ENCODE measurements around the gene FAIM2. TPM values are rescaled to one million over a fixed set of nuclear protein-coding genes. Genes with fewer than 3 reads are reported as not detected.
A peak's percentile ranks its signal among the peaks of the same experiment; 100 is the strongest.

Gene FAIM2
- total RNA-seq, 4 donors from 2014 or later, result 0.38 to 0.65 (median 0.56) TPM; not detected in 1

GRCh38 chr12:49943625-49943960 is 39.9 kb upstream of the FAIM2 start:
- H3K27me3 ChIP-seq, result no peaks in the 10 kb centered on the region
- WGBS, result 93% methylated on average over 1 of the region's 1 CpG
- peaks cover 10% of the 10 kb centered on the region for H3K4me1 ChIP-seq
- H3K9me3 ChIP-seq, result no peaks in the 10 kb centered on the region
- H3K36me3 ChIP-seq, result no peaks in the 10 kb centered on the region
- TF ChIP-seq EP300 (IDR thresholded peaks at IDR 0.05) (no peak), POLR2A (IDR thresholded peaks at IDR 0.05) (no peak), CTCF (IDR thresholded peaks at IDR 0.05) (no peak), POLR2AphosphoS5 (IDR thresholded peaks at IDR 0.05) (no peak)
- no peak for DNase-seq (ENCODE audit: low spot score in 2 of 2)
- peak overlapping the region; percentile 2 for H3K27ac ChIP-seq
- no peak overlapping the region for H3K4me3 ChIP-seq

DNA sequence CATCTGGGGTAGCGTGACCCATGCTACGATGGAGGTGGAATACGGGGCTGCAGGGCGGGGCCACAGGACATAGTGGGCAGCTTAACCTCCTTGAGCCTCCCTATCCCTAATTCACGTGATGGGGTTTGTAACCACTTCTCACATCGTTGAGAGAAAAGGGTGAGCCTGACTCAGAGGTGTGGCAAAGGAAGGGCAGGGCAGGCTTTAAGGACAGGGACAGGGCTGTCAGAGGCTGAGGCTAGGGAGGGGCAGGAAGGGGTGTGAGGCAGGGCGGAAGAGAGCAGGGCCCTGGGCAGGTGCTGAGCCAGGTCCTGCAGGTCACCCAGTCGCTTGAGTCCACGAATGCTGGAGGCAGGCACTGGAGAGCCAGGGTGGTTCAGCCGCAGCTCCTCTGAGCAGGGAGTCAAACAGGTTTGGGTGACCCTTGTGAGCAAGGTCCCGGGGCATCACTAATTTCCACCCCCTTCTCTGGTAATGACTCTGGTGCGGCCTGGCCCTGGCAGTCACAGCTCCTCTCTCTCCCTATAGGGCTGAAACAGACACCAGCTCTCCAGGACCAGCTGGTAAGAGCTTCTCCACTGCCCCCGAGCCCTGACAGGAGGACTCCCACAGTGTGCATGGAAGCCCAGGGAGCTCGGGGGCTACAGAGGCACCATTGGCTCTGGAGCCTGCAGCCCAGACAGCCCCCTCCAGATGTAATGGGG is 39.4 kb upstream of the FAIM2 start:
- no peaks in the 10 kb centered on the region for H3K9me3 ChIP-seq
- H3K36me3 ChIP-seq, result no peaks in the 10 kb centered on the region
- DNase-seq (ENCODE audit: low spot score in 2 of 2), result no peak
- no peak overlapping the region for H3K4me3 ChIP-seq
- H3K4me1 ChIP-seq, result peaks cover 10% of the 10 kb centered on the region
- TF ChIP-seq POLR2A (IDR thresholded peaks at IDR 0.05), result no peak
- TF ChIP-seq POLR2AphosphoS5 (IDR thresholded peaks at IDR 0.05), result no peak
- TF ChIP-seq EP300 (IDR thresholded peaks at IDR 0.05), result no peak
- no peak for TF ChIP-seq CTCF (IDR thresholded peaks at IDR 0.05)
- H3K27me3 ChIP-seq, result no peaks in the 10 kb centered on the region
- WGBS, result 62% methylated on average over 11 of the region's 14 CpGs
- peak overlapping the region; percentile 2 for H3K27ac ChIP-seq

GRCh38 chr12:49942512-49942893 is 38.8 kb upstream of the FAIM2 start:
- H3K9me3 ChIP-seq, result no peaks in the 10 kb centered on the region
- H3K4me1 ChIP-seq, result peaks cover 10% of the 10 kb centered on the region
- no peak overlapping the region for H3K27ac ChIP-seq
- TF ChIP-seq CTCF (IDR thresholded peaks at IDR 0.05), result no peak
- TF ChIP-seq EP300 (IDR thresholded peaks at IDR 0.05), result no peak
- no peak for TF ChIP-seq POLR2AphosphoS5 (IDR thresholded peaks at IDR 0.05)
- TF ChIP-seq POLR2A (IDR thresholded peaks at IDR 0.05), result no peak
- no peak overlapping the region for H3K4me3 ChIP-seq
- no peaks in the 10 kb centered on the region for H3K36me3 ChIP-seq
- 94% methylated on average over 3 of the region's 3 CpGs for WGBS
- no peak for DNase-seq (ENCODE audit: low spot score in 2 of 2)
- H3K27me3 ChIP-seq, result no peaks in the 10 kb centered on the region

- H3K4me1 ChIP-seq, result peaks cover 10% of the 10 kb centered on the region
- H3K27ac ChIP-seq, result no peak overlapping the region
- H3K9me3 ChIP-seq, result no peaks in the 10 kb centered on the region
- 78% methylated on average over 9 of the region's 13 CpGs for WGBS
- no peak for DNase-seq (ENCODE audit: low spot score in 2 of 2)
- H3K27me3 ChIP-seq, result no peaks in the 10 kb centered on the region
- no peak overlapping the region for H3K4me3 ChIP-seq
- no peaks in the 10 kb centered on the region for H3K36me3 ChIP-seq
- TF ChIP-seq POLR2A (IDR thresholded peaks at IDR 0.05), result no peak
- TF ChIP-seq EP300 (IDR thresholded peaks at IDR 0.05), result no peak
- TF ChIP-seq CTCF (IDR thresholded peaks at IDR 0.05), result no peak
- TF ChIP-seq POLR2AphosphoS5 (IDR thresholded peaks at IDR 0.05), result no peak
Measured at GRCh38 chr12:49941556-49942511, 38.1 kb upstream of the FAIM2 start.

GRCh38 chr12:49939707-49940106 is 36.0 kb upstream of the FAIM2 start:
- H3K27ac ChIP-seq, result no peak overlapping the region
- DNase-seq (ENCODE audit: low spot score in 2 of 2), result no peak
- H3K4me1 ChIP-seq, result no peaks in the 10 kb centered on the region
- H3K36me3 ChIP-seq, result no peaks in the 10 kb centered on the region
- no peaks in the 10 kb centered on the region for H3K27me3 ChIP-seq
- WGBS, result 83% methylated on average over 1 of the region's 1 CpG
- no peak overlapping the region for H3K4me3 ChIP-seq
- no peak for TF ChIP-seq CTCF (IDR thresholded peaks at IDR 0.05)
- TF ChIP-seq POLR2A (IDR thresholded peaks at IDR 0.05), result no peak
- no peak for TF ChIP-seq POLR2AphosphoS5 (IDR thresholded peaks at IDR 0.05)
- TF ChIP-seq EP300 (IDR thresholded peaks at IDR 0.05), result no peak
- no peaks in the 10 kb centered on the region for H3K9me3 ChIP-seq
